ENCODE data around the gene KHDC1. TPM values are rescaled to one million over a fixed set of nuclear protein-coding genes. Genes with fewer than 3 reads are reported as not detected.
"Not testable (repeated sequence)": the region's sequence is repeated elsewhere in the genome, so short reads cannot be mapped to it uniquely, and the experiment has no call there.

The KHDC1 gene
- total and polyA plus RNA-seq, 8 donors, result 0.98 to 2.9 (median 1.5) TPM

DNA sequence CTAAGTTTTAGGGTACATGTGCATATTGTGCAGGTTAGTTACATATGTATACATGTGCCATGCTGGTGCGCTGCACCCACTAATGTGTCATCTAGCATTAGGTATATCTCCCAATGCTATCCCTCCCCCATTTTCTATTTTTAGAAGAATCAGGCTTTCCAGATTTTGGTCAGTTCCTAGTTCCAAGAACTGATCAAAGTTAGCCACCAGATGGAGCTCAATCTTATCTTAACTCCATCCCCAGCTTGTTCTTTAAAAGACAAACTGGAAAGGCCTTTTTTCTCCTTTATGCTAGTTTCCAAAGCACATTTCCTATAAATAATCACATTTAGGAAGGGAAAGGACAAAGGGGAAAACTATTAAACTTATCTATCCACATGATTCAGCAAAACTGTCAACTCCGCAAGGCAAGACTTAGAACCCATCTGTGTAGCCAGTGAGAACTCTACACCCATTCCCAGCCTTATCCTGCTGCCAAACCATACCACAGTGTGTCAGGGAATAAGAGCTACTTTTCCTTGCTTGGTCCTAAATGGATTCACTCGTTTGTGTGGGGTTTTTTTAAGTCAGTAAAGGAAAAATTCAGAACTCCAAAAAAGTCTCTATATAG is 22.8 kb upstream of the KHDC1 start:
- TF ChIP-seq, protein P1, sequence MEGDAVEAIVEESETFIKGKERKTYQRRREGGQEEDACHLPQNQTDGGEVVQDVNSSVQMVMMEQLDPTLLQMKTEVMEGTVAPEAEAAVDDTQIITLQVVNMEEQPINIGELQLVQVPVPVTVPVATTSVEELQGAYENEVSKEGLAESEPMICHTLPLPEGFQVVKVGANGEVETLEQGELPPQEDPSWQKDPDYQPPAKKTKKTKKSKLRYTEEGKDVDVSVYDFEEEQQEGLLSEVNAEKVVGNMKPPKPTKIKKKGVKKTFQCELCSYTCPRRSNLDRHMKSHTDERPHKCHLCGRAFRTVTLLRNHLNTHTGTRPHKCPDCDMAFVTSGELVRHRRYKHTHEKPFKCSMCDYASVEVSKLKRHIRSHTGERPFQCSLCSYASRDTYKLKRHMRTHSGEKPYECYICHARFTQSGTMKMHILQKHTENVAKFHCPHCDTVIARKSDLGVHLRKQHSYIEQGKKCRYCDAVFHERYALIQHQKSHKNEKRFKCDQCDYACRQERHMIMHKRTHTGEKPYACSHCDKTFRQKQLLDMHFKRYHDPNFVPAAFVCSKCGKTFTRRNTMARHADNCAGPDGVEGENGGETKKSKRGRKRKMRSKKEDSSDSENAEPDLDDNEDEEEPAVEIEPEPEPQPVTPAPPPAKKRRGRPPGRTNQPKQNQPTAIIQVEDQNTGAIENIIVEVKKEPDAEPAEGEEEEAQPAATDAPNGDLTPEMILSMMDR (IDR thresholded peaks at IDR 0.05), result no peak
- DNase-seq (no peak), ATAC-seq (peak in 3 of 4 donors; percentile 39 to 62 (median 58)), FAIRE-seq (no peak)
- Histone ChIP-seq H3K27me3 (no peaks in the 10 kb centered on the region), H3K36me3 (no peaks in the 10 kb centered on the region), H3K27ac (no peak overlapping the region), H3K4me1 (no peaks in the 10 kb centered on the region), H3K9me3 (no peaks in the 10 kb centered on the region), H3K4me3 (no peak overlapping the region)
- 53 to 65% methylated on average over 3 of the region's 3 CpGs for whole genome bisulfite sequencing, 2 donors
- intact Hi-C loops (cut with DNase I), result no loop called here

DNA sequence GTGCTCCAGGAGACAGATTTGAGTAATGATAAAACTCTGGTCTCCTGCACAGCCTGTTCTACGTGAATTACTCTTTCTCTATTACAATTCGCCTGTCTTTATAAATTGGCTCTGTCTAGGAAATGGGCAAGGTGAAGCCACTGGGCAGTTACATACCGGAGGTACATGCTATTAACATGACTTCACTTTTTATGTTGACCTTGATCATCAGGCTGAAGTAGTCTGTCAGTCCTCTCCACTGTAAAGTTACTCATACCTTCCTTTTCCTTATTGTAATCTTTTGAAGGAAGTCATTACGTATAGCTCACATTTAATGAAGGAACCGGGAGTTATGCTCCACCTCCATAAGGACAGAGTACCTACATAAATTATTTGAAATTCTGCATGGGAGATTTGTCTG is 19.9 kb upstream of the KHDC1 start:
- Histone ChIP-seq H3K4me3 (no peak overlapping the region), H3K27me3 (no peaks in the 10 kb centered on the region), H3K36me3 (no peaks in the 10 kb centered on the region), H3K27ac (no peak overlapping the region), H3K4me1 (no peaks in the 10 kb centered on the region), H3K9me3 (no peaks in the 10 kb centered on the region)
- TF ChIP-seq, protein P1 (IDR thresholded peaks at IDR 0.05), result no peak
- DNase-seq, result no peak
- FAIRE-seq, result no peak
- intact Hi-C loops (cut with DNase I), result no loop called here
- WGBS, 2 donors, result 73 to 77% methylated on average over 5 of the region's 5 CpGs
- ATAC-seq, result no peak

DNA sequence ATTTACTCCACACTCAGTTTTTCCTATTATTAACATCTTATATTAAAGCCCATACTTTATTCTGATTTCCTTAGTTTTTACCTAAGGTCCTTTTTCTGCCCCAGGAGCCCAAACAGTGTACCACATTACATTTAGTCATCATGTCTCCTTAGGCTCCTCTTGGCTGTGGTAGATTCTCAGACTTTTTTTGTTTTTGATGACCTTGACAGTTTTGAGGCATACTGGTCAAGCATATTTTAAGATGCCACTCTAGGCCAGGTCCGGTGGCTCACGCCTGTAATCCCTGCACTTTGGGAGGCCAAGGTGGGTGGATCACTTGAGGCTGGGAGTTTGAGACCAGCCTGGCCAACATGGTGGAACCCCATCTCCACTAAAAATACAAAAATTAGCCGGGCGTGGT is 18.7 kb upstream of the KHDC1 start:
- ATAC-seq; H3K9me3 ChIP-seq; H3K4me1 ChIP-seq; H3K36me3 ChIP-seq; FAIRE-seq; H3K27ac ChIP-seq; H3K4me3 ChIP-seq; intact Hi-C loops (cut with DNase I); H3K27me3 ChIP-seq; DNase-seq: not testable (repeated sequence)
- 96 to 100% methylated on average over 4 of the region's 4 CpGs for WGBS, 2 donors

DNA sequence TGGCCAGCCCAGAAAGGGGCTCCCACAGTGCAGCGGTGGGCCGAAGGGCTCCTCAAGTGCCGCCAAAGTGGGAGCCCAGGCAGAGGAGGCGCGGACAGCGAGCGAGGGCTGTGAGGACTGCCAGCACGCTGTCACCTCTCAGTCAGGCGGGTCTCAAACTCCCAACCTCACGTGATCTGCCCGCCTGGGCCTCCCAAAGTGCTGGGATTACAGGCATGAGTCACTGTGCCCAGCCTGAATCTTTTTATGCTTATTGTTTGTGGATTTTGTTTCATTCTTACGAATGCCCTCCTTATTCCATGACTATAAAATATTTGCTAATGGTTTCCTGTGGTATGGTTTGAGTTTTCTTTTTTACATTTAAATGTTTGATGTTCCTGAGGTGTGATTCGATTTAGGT is 6.3 kb upstream of the KHDC1 start:
- H3K9me3 ChIP-seq; H3K4me1 ChIP-seq; intact Hi-C loops (cut with DNase I); ATAC-seq; H3K36me3 ChIP-seq; H3K27me3 ChIP-seq; FAIRE-seq; DNase-seq; H3K4me3 ChIP-seq; H3K27ac ChIP-seq: not testable (repeated sequence)
- 96% methylated on average over 13 of the region's 13 CpGs for WGBS, 2 donors

DNA sequence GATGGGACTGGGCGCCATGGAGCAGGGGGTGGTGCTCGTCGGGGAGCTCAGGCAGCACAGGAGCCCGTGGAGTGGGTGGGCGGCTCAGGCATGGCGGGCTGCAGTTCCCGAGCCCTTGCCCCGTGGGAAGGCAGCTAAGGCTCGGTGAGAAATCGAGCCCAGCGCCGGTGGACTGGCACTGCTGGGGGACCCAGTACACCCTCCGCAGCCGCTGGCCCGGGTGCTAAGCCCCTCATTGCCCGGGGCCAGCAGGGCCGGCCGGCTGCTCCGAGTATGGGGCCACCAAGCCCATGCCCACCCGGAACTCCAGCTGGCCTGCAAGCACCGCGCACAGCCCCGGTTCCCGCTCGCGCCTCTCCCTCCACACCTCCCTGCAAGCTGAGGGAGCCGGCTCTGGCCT is 5.9 kb upstream of the KHDC1 start:
- H3K9me3 ChIP-seq; H3K4me3 ChIP-seq; FAIRE-seq; H3K4me1 ChIP-seq; H3K27me3 ChIP-seq; H3K36me3 ChIP-seq; ATAC-seq; intact Hi-C loops (cut with DNase I); H3K27ac ChIP-seq: not testable (repeated sequence)
- DNase-seq, result peak in 1 of 6 donors; percentile 57
- WGBS, 2 donors, result 94 to 97% methylated on average over 18 to 24 of the region's 27 CpGs

DNA sequence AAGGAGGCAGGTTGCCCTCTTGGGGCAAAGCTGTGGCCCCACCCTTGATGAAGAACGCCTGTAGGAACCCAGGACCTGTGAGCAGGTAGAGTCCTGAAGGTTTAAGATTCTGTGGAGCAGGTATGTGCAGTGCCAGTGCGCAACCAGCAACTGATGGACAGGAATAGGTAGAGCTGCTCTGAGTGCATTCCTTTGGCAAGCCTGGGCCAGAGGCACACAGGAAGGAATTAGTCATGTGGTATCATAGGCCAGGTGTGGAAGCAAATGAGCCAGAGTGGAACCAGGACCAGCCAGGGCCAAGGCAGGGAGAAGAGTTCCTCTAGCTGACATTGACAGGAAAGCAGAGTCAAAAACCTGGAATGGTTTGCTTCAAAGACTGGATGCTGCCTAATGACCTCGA is 1.4 kb upstream of the KHDC1 start:
- Histone ChIP-seq H3K9me3 (no peaks in the 10 kb centered on the region), H3K4me1 (peaks cover 0 to 3% (median 0%) of the 10 kb centered on the region in 3 donors), H3K4me3 (no peak overlapping the region), H3K36me3 (no peaks in the 10 kb centered on the region), H3K27ac (no peak overlapping the region), H3K27me3 (no peaks in the 10 kb centered on the region)
- ATAC-seq (peak; percentile 9 to 45 (median 22)), DNase-seq (no peak), FAIRE-seq (no peak)
- intact Hi-C loops (cut with DNase I), result no loop called here
- WGBS, 2 donors, result 93 to 95% methylated on average over 3 of the region's 3 CpGs
- TF ChIP-seq, protein P1 (IDR thresholded peaks at IDR 0.05), result no peak

Measured in pancreas (tissue), 10 donors.